ENCODE measurements around the gene PGLYRP2. TPM values are rescaled to one million over a fixed set of nuclear protein-coding genes. Genes with fewer than 3 reads are reported as not detected.
"Not testable (repeated sequence)": the region's sequence is repeated elsewhere in the genome, so short reads cannot be mapped to it uniquely, and the experiment has no call there.

Gene PGLYRP2
- total and polyA plus RNA-seq, 2 experiments from 2014 or later, result not detected

GRCh38 chr19:15524781-15525180 is 45.5 kb upstream of the PGLYRP2 start:
- no peaks in the 10 kb centered on the region for H3K9me3 ChIP-seq (ENCODE audit: low read depth)
- no peaks in the 10 kb centered on the region for H3K4me1 ChIP-seq (ENCODE audit: insufficient read depth)
- 31 to 43% methylated on average over 5 of the region's 5 CpGs for WGBS, 2 experiments (ENCODE audit: low coverage in 1 of 2, low lambda C conversion rate in 2 of 2, missing lambda C conversion rate in 2 of 2)
- no peak overlapping the region for H3K4me2 ChIP-seq (ENCODE audit: unreplicated experiment)
- no peaks in the 10 kb centered on the region for H3K9me2 ChIP-seq (ENCODE audit: insufficient read depth)
- in situ Hi-C loops (cut with MboI), result no loop called here
- H3K27ac ChIP-seq, result no peak overlapping the region
- H3F3A ChIP-seq (ENCODE audit: insufficient read depth), result no peaks in the 10 kb centered on the region
- H3K9ac ChIP-seq, result no peak overlapping the region
- no peaks in the 10 kb centered on the region for H3K27me3 ChIP-seq (replicated peaks; ENCODE audit: insufficient read depth)
- no peaks in the 10 kb centered on the region for H3K79me2 ChIP-seq (ENCODE audit: insufficient read depth)
- no peak overlapping the region for H2AFZ ChIP-seq
- H3K36me3 ChIP-seq (ENCODE audit: low read depth), result no peaks in the 10 kb centered on the region
- TF ChIP-seq EZH2phosphoT487 (IDR thresholded peaks at IDR 0.05; ENCODE audit: insufficient read depth, low read depth), result no peak
- no peak for TF ChIP-seq EZH2 (IDR thresholded peaks at IDR 0.05; ENCODE audit: insufficient read depth, poor library complexity, severe bottlenecking)
- DNase-seq, result no peak
- H3K4me3 ChIP-seq, result no peak overlapping the region
- no peaks in the 10 kb centered on the region for H4K20me1 ChIP-seq (ENCODE audit: insufficient read depth)

GRCh38 chr19:15519433-15519976 is 40.2 kb upstream of the PGLYRP2 start:
- no peak for DNase-seq
- no peaks in the 10 kb centered on the region for H3K36me3 ChIP-seq (ENCODE audit: low read depth)
- in situ Hi-C loops (cut with MboI), result no loop called here
- H3K4me3 ChIP-seq, result no peak overlapping the region
- no peaks in the 10 kb centered on the region for H3K27me3 ChIP-seq (replicated peaks; ENCODE audit: insufficient read depth)
- H3K79me2 ChIP-seq (ENCODE audit: insufficient read depth), result no peaks in the 10 kb centered on the region
- no peaks in the 10 kb centered on the region for H3F3A ChIP-seq (ENCODE audit: insufficient read depth)
- TF ChIP-seq EZH2 (IDR thresholded peaks at IDR 0.05; ENCODE audit: insufficient read depth, poor library complexity, severe bottlenecking), result no peak
- TF ChIP-seq EZH2phosphoT487 (IDR thresholded peaks at IDR 0.05; ENCODE audit: insufficient read depth, low read depth), result no peak
- H2AFZ ChIP-seq, result no peak overlapping the region
- no peaks in the 10 kb centered on the region for H3K9me2 ChIP-seq (ENCODE audit: insufficient read depth)
- H3K9me3 ChIP-seq (ENCODE audit: low read depth), result no peaks in the 10 kb centered on the region
- H3K9ac ChIP-seq, result no peak overlapping the region
- no peaks in the 10 kb centered on the region for H3K4me1 ChIP-seq (ENCODE audit: insufficient read depth)
- no peak overlapping the region for H3K4me2 ChIP-seq (ENCODE audit: unreplicated experiment)
- H3K27ac ChIP-seq, result no peak overlapping the region
- H4K20me1 ChIP-seq (ENCODE audit: insufficient read depth), result no peaks in the 10 kb centered on the region
- 63 to 67% methylated on average over 6 of the region's 6 CpGs for WGBS, 2 experiments (ENCODE audit: low coverage in 1 of 2, low lambda C conversion rate in 2 of 2, missing lambda C conversion rate in 2 of 2)

GRCh38 chr19:15517778-15518177 is 38.5 kb upstream of the PGLYRP2 start:
- in situ Hi-C loops (cut with MboI), result no loop called here
- WGBS, 2 experiments (ENCODE audit: low coverage in 1 of 2, low lambda C conversion rate in 2 of 2, missing lambda C conversion rate in 2 of 2), result 16 to 44% methylated on average over 1 of the region's 1 CpG
- no peaks in the 10 kb centered on the region for H3K79me2 ChIP-seq (ENCODE audit: insufficient read depth)

GRCh38 chr19:15516363-15516762 is 37.1 kb upstream of the PGLYRP2 start:
- no peaks in the 10 kb centered on the region for H3F3A ChIP-seq (ENCODE audit: insufficient read depth)
- in situ Hi-C loops (cut with MboI), result no loop called here
- H3K27ac ChIP-seq, result no peak overlapping the region
- H4K20me1 ChIP-seq (ENCODE audit: insufficient read depth), result no peaks in the 10 kb centered on the region
- H3K27me3 ChIP-seq (replicated peaks; ENCODE audit: insufficient read depth), result no peaks in the 10 kb centered on the region
- no peaks in the 10 kb centered on the region for H3K9me3 ChIP-seq (ENCODE audit: low read depth)
- 44 to 48% methylated on average over 3 of the region's 3 CpGs for WGBS, 2 experiments (ENCODE audit: low coverage in 1 of 2, low lambda C conversion rate in 2 of 2, missing lambda C conversion rate in 2 of 2)
- no peak for DNase-seq
- no peak overlapping the region for H3K4me2 ChIP-seq (ENCODE audit: unreplicated experiment)
- H3K9me2 ChIP-seq (ENCODE audit: insufficient read depth), result no peaks in the 10 kb centered on the region
- no peak overlapping the region for H3K9ac ChIP-seq
- no peaks in the 10 kb centered on the region for H3K4me1 ChIP-seq (ENCODE audit: insufficient read depth)
- TF ChIP-seq EZH2 (IDR thresholded peaks at IDR 0.05; ENCODE audit: insufficient read depth, poor library complexity, severe bottlenecking), result no peak
- TF ChIP-seq EZH2phosphoT487 (IDR thresholded peaks at IDR 0.05; ENCODE audit: insufficient read depth, low read depth), result no peak
- no peaks in the 10 kb centered on the region for H3K36me3 ChIP-seq (ENCODE audit: low read depth)
- H3K79me2 ChIP-seq (ENCODE audit: insufficient read depth), result no peaks in the 10 kb centered on the region
- no peak overlapping the region for H3K4me3 ChIP-seq
- no peak overlapping the region for H2AFZ ChIP-seq

More at GRCh38 chr19:15517778-15518177, 38.5 kb upstream of the PGLYRP2 start:
- Histone ChIP-seq H4K20me1 (ENCODE audit: insufficient read depth) (no peaks in the 10 kb centered on the region), H3K4me2 (ENCODE audit: unreplicated experiment) (no peak overlapping the region), H3K4me1 (ENCODE audit: insufficient read depth) (no peaks in the 10 kb centered on the region), H3F3A (ENCODE audit: insufficient read depth) (no peaks in the 10 kb centered on the region), H3K36me3 (ENCODE audit: low read depth) (no peaks in the 10 kb centered on the region), H3K9me2 (ENCODE audit: insufficient read depth) (no peaks in the 10 kb centered on the region), H3K9ac (no peak overlapping the region), H2AFZ (no peak overlapping the region), H3K9me3 (ENCODE audit: low read depth) (no peaks in the 10 kb centered on the region), H3K27me3 (replicated peaks; ENCODE audit: insufficient read depth) (no peaks in the 10 kb centered on the region), H3K4me3 (no peak overlapping the region), H3K27ac (no peak overlapping the region)
- no peak for DNase-seq
- TF ChIP-seq EZH2 (IDR thresholded peaks at IDR 0.05; ENCODE audit: insufficient read depth, poor library complexity, severe bottlenecking), result no peak
- TF ChIP-seq EZH2phosphoT487 (IDR thresholded peaks at IDR 0.05; ENCODE audit: insufficient read depth, low read depth), result no peak

GRCh38 chr19:15515227-15515625 is 35.9 kb upstream of the PGLYRP2 start:
- H3K4me2 ChIP-seq (ENCODE audit: unreplicated experiment); in situ Hi-C loops (cut with MboI); H3F3A ChIP-seq (ENCODE audit: insufficient read depth); H3K4me1 ChIP-seq (ENCODE audit: insufficient read depth); H3K9ac ChIP-seq; H3K9me2 ChIP-seq (ENCODE audit: insufficient read depth); DNase-seq; H3K27ac ChIP-seq; H3K36me3 ChIP-seq (ENCODE audit: low read depth); H2AFZ ChIP-seq; H4K20me1 ChIP-seq (ENCODE audit: insufficient read depth); H3K9me3 ChIP-seq (ENCODE audit: low read depth); H3K79me2 ChIP-seq (ENCODE audit: insufficient read depth); H3K4me3 ChIP-seq; H3K27me3 ChIP-seq (replicated peaks; ENCODE audit: insufficient read depth): not testable (repeated sequence)
- WGBS, 2 experiments (ENCODE audit: low coverage in 1 of 2, low lambda C conversion rate in 2 of 2, missing lambda C conversion rate in 2 of 2), result 63 to 67% methylated on average over 9 of the region's 9 CpGs
